Heart right ventricle (tissue), 16 donors: ENCODE results near the gene AHR. TPM values are rescaled to one million over a fixed set of nuclear protein-coding genes. Genes with fewer than 3 reads are reported as not detected.

Source experiments
- ATAC-seq, 8 donors: fragments of 200-7000 bp; cut with Tn5 transposase; one replicate each; pipeline ENCODE4 v1.9.1; 2020; ENCODE audit warnings: mild to moderate bottlenecking in 8 of 8, moderate library complexity in 8 of 8, moderate number of reproducible peaks in 1 of 8
- DNase-seq, 2 donors: peaks; one replicate each; pipeline ENCODE4 v3.0.0-alpha.2; 2020
- H3K27ac ChIP-seq, 10 donors: fragments of 200-600 bp; sonication (generic) in 2 of 10; one replicate each; pipeline versions ENCODE4 v1.5.0 to v1.8.0; 2020 to 2022; ENCODE audit warnings: mild to moderate bottlenecking in 3 of 10
- H3K27me3 ChIP-seq, 7 donors: fragments of 200-600 bp; one replicate each; pipeline ENCODE4 v1.8.0; 2021 to 2022; ENCODE audit warnings: mild to moderate bottlenecking in 2 of 7
- H3K36me3 ChIP-seq, 9 donors: fragments of 200-600 bp; sonication (generic) in 1 of 9; one replicate each; pipeline versions ENCODE4 v1.5.0 to v1.8.0; 2020 to 2022; ENCODE audit warnings: mild to moderate bottlenecking in 2 of 9
- H3K4me1 ChIP-seq, 9 donors: fragments of 200-600 bp; sonication (generic) in 1 of 9; one replicate each; pipeline versions ENCODE4 v1.5.0 to v1.8.0; 2020 to 2022; ENCODE audit warnings: mild to moderate bottlenecking in 4 of 9
- H3K4me3 ChIP-seq, 10 donors: fragments of 200-600 bp; sonication (generic) in 2 of 10; one replicate each; pipeline versions ENCODE4 v1.5.0 to v1.8.0; 2020 to 2022; ENCODE audit warnings: mild to moderate bottlenecking in 7 of 10, moderate library complexity in 2 of 10
- H3K9me3 ChIP-seq, 11 donors: fragments of 200-600 bp in 10 of 11; sonication (generic) in 2 of 11; one replicate each; pipeline versions ENCODE4 v1.5.0 to v1.8.0; 2013 to 2022; ENCODE audit warnings: mild to moderate bottlenecking in 2 of 11, control low read depth in 1 of 11, moderate library complexity in 1 of 11
- WGBS, 2 donors: extraction: QIAGEN DNeasy Blood & Tissue Kit; methylation state at CpG; one replicate each; pipeline ENCODE4 v1.1.7; 2013; ENCODE audit warnings: inconsistent platforms in 1 of 2; 5-methylcytosine and 5-hydroxymethylcytosine counted together
- intact Hi-C, 10 donors: fragments of 100-400 bp; cut with DNase I; formaldehyde crosslinking; loops; one replicate each; pipeline versions ENCODE4 v1.11.1 to v1.14.2; 2022
- polyA plus RNA-seq, 2 donors: library from polyadenylated mRNA; stranded (reverse); fragments of 200-250 nt; gene quantifications; one replicate each; pipeline ENCODE4 v1.2.3, GENCODE V29; 2013
- total RNA-seq, 10 donors: library from RNA; stranded (reverse); fragmentation: NEBNext Ultra II Directional in 3 of 10; extraction: Animal tissue kit (Norgen Biotek cat#: 25700) in 3 of 10; gene quantifications; one replicate each; pipeline versions ENCODE4 v1.2.1 to v1.2.4, GENCODE V29; 2021 to 2023
- TF ChIP-seq, protein P1 (sequence below), 9 donors: fragments of 200-600 bp; sonication (generic) in 2 of 9; IDR thresholded peaks; one replicate each; pipeline versions ENCODE4 v1.5.0 to v1.8.0; 2021 to 2022; ENCODE audit warnings: antibody characterized with exemption in 9 of 9, mild to moderate bottlenecking in 5 of 9, moderate library complexity in 1 of 9
- donor health status: Arrhythmogenic right ventricular cardiomyopathy.
- donor health status: ischemic (EF 13 %, LVEDD 7.1; RV severe dilation, severe dysfunction).
- donor health status: healthy with polysubstance abuse.
- donor health status: DM: no; HTN: yes; CAD: no.
- donor health status: DM: no; HTN: no; CAD: no.
- donor health status: ischemic (EF 25% LVEDD 6.9; RV normal size, moderate dysfunction).
- donor health status: ischemic (EF 25% LVEDD 5.7; RV mildly dilated, moderate dysfunction).
- donor health status: healthy.
- donor health status: DM: yes; HTN: yes; CAD: no.
- donor health status: Ischemic cardiomyopathy.
- donor health status: ischemic (EF 35%, LVEDD 5.7; RV mildly dilated, moderate dysfunction).
- donor health status: nonischemic (EF 11% LVEDD 7.7; RV severe dilation, severe dysfunction).
- donor health status: DM: yes; HTN: yes; CAD: no.
- donor health status: PGD.
- donor health status: ischemic (EF 29% LVEDD 5.4; RV normal size, mild dysfunction).
- donor health status: nonischemic (EF 23%, LVEDD 6.1; RV moderate dilation, normal function).

AHR gene
- total and polyA plus RNA-seq, 12 donors = 5.3 to 52.8 (median 33.0) TPM

GRCh38 chr7:17275749-17276671, 22.4 kb upstream of the AHR start:
- Histone ChIP-seq H3K27me3 (no peaks in the 10 kb centered on the region), H3K36me3 (no peaks in the 10 kb centered on the region), H3K9me3 (peaks cover 0 to 11% (median 0%) of the 10 kb centered on the region in 11 donors), H3K4me1 (peaks cover 0 to 28% (median 20%) of the 10 kb centered on the region in 9 donors), H3K4me3 (no peak overlapping the region), H3K27ac (peak overlapping the region; percentile 2 to 77 (median 50))
- WGBS, 2 donors = 33 to 37% methylated on average over 4 of the region's 4 CpGs
- TF ChIP-seq, protein P1, sequence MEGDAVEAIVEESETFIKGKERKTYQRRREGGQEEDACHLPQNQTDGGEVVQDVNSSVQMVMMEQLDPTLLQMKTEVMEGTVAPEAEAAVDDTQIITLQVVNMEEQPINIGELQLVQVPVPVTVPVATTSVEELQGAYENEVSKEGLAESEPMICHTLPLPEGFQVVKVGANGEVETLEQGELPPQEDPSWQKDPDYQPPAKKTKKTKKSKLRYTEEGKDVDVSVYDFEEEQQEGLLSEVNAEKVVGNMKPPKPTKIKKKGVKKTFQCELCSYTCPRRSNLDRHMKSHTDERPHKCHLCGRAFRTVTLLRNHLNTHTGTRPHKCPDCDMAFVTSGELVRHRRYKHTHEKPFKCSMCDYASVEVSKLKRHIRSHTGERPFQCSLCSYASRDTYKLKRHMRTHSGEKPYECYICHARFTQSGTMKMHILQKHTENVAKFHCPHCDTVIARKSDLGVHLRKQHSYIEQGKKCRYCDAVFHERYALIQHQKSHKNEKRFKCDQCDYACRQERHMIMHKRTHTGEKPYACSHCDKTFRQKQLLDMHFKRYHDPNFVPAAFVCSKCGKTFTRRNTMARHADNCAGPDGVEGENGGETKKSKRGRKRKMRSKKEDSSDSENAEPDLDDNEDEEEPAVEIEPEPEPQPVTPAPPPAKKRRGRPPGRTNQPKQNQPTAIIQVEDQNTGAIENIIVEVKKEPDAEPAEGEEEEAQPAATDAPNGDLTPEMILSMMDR (IDR thresholded peaks at IDR 0.05) = no peak
- intact Hi-C loops = loop anchor here in 1 of 10 donors (5.0 kb wide), 1 partner anchor 1714 kb away; the partner anchor contains the start of gene AGMO
- no peak for DNase-seq
- ATAC-seq = peak; percentile 74 to 96 (median 88)

GRCh38 chr7:17279061-17279460, 19.4 kb upstream of the AHR start:
- Histone ChIP-seq H3K27me3 (no peaks in the 10 kb centered on the region), H3K27ac (no peak overlapping the region), H3K36me3 (no peaks in the 10 kb centered on the region), H3K4me1 (peaks cover 0 to 28% (median 20%) of the 10 kb centered on the region in 9 donors), H3K4me3 (no peak overlapping the region), H3K9me3 (no peaks in the 10 kb centered on the region)
- TF ChIP-seq, protein P1 (IDR thresholded peaks at IDR 0.05) = no peak
- intact Hi-C loops = loop anchor here in 1 of 10 donors (5.0 kb wide), 1 partner anchor 1717 kb away; the partner anchor contains the start of gene AGMO
- 65 to 69% methylated on average over 4 of the region's 4 CpGs for WGBS, 2 donors
- ATAC-seq = no peak
- no peak for DNase-seq

DNA sequence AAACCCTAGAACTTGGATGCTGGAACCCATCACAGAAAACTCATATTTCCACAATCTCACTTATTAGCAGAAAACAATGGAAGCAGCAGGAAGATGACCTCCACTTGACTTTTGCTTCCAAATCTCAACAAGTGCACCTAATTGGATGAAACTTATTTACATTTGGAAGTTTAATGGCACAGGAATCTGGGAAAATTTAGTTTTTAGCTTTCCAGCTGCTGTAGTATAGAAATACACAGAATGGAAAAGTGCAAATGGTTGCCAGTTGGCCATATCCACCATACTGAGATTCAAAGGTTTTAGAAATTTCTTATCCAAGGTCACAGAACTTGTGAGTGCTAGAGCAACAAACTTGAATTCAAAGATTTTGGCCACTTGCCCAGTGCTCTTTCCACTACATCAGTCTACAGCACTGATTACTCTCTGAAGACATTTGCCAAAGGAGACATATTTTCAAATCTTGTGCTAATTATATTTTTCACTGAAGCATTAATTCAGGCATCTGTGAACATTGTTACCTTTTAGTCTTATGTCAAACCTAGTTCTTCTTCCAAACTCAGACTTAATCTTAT, 9.3 kb upstream of the AHR start:
- ATAC-seq (peak; percentile 81 to 95 (median 84)), DNase-seq (peak in 1 of 2 donors; percentile 85)
- Histone ChIP-seq H3K36me3 (no peaks in the 10 kb centered on the region), H3K4me3 (no peak overlapping the region), H3K27ac (peak overlapping the region in 6 of 10 donors; percentile 29 to 71 (median 56)), H3K4me1 (peaks cover 9 to 38% (median 21%) of the 10 kb centered on the region in 9 donors), H3K27me3 (no peaks in the 10 kb centered on the region), H3K9me3 (no peaks in the 10 kb centered on the region)
- TF ChIP-seq, protein P1 (IDR thresholded peaks at IDR 0.05) = no peak
- intact Hi-C loops = loop anchor here in 1 of 10 donors (10.0 kb wide), 1 partner anchor 54 kb away; no protein-coding TSS in a partner anchor

DNA sequence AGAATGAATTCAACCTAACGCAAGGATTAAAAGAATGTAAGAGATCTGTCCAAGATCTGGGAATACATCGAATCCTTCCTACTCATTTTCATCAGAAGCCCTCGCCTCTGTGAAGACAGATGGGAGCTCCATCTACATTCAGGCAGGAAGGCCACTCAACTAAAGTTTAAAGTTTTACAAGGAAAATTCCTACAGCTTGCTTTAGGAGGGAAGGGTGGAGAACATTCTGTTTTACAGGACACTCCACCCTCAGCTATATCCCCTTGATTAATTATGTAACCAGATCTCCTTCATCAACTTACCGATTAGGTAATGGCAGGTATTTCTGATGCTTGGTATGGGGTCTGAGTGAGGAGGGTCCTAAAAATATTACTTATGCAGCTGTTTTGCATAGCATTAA, 5.6 kb upstream of the AHR start:
- intact Hi-C loops = loop anchor here in 2 of 10 donors (10.0 kb wide), 2 partner anchors 352 to 868 kb away; partner anchors contain the start of gene CRPPA (in 1 of the 2)
- TF ChIP-seq, protein P1 (IDR thresholded peaks at IDR 0.05) = no peak
- Histone ChIP-seq H3K4me1 (peaks cover 10 to 48% (median 31%) of the 10 kb centered on the region in 9 donors), H3K27ac (peak overlapping the region in 6 of 10 donors; percentile 11 to 37 (median 30)), H3K36me3 (no peaks in the 10 kb centered on the region), H3K9me3 (no peaks in the 10 kb centered on the region), H3K27me3 (no peaks in the 10 kb centered on the region), H3K4me3 (no peak overlapping the region)
- ATAC-seq = peak in 3 of 8 donors; percentile 44 to 64 (median 62)
- WGBS, 2 donors = 63 to 66% methylated on average over 4 of the region's 4 CpGs
- no peak for DNase-seq
